ENCODE data around the gene MXD1. TPM values are rescaled to one million over a fixed set of nuclear protein-coding genes. Genes with fewer than 3 reads are reported as not detected.

Gene MXD1
- total RNA-seq, 1 experiment from 2014 or later = 13.3 TPM

DNA sequence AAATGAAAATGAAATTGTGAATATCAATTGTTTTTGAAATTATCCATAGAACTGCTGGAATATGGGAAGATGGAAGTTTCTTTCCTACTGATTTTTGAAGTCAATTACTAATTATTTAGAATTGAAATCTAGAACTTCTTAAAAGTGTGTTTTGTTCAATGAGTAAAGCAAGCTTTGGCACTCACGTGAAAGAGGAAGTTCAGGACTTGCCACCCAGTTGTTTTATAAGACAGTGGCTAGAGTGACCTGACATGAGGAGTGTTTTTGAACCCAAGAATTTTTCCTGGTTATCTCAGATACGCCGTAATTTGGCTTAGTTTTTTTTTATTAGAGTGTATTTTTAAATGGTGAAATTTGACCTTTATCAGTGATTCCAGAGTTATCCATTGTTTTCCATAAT, 3.5 kb downstream of the MXD1 start:
- Mint-ChIP-seq H3K9me3 (ENCODE audit: low read depth, unreplicated experiment) (no peaks in the 10 kb centered on the region), H3K27ac (ENCODE audit: unreplicated experiment) (peak overlapping the region; percentile 93), H3K27me3 (ENCODE audit: unreplicated experiment) (no peaks in the 10 kb centered on the region), H3K4me1 (ENCODE audit: low read depth, unreplicated experiment) (peaks cover 18% of the 10 kb centered on the region), H3K36me3 (ENCODE audit: insufficient read depth, unreplicated experiment) (peaks cover 55% of the 10 kb centered on the region), H3K4me3 (ENCODE audit: low read depth, unreplicated experiment) (peak overlapping the region; percentile 76)
- TF ChIP-seq, protein P1, sequence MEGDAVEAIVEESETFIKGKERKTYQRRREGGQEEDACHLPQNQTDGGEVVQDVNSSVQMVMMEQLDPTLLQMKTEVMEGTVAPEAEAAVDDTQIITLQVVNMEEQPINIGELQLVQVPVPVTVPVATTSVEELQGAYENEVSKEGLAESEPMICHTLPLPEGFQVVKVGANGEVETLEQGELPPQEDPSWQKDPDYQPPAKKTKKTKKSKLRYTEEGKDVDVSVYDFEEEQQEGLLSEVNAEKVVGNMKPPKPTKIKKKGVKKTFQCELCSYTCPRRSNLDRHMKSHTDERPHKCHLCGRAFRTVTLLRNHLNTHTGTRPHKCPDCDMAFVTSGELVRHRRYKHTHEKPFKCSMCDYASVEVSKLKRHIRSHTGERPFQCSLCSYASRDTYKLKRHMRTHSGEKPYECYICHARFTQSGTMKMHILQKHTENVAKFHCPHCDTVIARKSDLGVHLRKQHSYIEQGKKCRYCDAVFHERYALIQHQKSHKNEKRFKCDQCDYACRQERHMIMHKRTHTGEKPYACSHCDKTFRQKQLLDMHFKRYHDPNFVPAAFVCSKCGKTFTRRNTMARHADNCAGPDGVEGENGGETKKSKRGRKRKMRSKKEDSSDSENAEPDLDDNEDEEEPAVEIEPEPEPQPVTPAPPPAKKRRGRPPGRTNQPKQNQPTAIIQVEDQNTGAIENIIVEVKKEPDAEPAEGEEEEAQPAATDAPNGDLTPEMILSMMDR (IDR thresholded peaks at IDR 0.05; ENCODE audit: unreplicated experiment) = no peak
- DNase-seq = no peak
- intact Hi-C loops (cut with micrococcal nuclease; ENCODE audit: unreplicated experiment) = no loop called here
- BruUV-seq (replicated peaks) = no TSS peak
- CTCF ChIA-PET = interaction anchor here (0.7 to 1.0 kb wide), 2 partner anchors 153 to 194 kb away, joined by 3 read pairs; no protein-coding TSS in a partner anchor

DNA sequence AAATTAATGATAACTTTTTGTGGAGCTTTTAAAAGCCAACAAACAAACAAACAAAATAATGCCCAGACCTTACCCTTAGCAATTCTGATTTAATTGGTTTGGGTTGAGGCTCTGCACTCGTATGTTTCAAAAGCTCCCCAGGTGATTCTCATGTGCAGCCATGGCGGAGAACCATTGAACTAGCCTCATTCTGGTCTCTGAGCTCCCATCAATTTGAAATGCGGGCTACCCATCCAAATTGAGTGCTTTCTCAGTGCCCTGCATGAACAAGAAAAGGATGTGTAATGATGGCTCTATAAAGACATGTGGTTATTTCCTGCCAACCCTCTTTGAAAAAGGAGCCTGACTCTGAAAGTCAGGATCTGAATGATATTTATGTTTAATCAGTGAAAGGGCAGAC, 8.2 kb downstream of the MXD1 start:
- peaks cover 2% of the 10 kb centered on the region for H3K4me1 Mint-ChIP-seq (ENCODE audit: low read depth, unreplicated experiment)
- no TSS peak for BruUV-seq (replicated peaks)

DNA sequence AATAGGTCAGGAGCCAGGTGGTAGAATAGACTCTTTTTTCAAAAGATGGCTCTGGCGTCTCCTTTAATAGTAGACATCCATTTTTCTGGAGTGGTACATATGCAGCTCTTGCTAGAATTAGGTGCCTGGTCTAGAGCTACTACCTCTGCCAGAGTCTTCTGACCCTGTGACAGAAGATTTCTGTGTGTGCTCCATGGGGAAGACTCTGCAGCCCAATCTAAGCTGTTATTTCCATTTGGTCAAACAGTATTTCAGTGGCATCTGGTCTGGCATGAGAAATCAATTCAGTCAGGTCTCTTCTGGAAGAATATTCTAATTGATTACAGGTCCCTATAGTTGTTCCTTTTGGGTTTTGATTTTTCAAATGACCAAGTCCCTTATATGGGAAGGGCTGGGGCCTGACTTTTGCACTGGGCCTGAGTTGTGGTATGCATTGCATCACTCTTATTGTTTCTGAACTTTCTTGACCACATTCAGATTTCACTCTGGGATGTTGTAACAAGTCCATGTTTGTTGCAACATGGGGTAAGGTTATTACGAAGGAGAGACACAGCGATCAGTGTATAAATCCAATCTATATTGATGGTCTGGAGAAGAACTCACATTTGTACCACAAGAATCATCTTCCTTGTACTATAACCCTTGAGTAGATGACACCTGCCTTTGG, 12.1 kb downstream of the MXD1 start:
- BruUV-seq (replicated peaks) = no TSS peak
- intact Hi-C loops (cut with micrococcal nuclease; ENCODE audit: unreplicated experiment) = no loop called here
- no peak for DNase-seq
- Mint-ChIP-seq H3K27ac (ENCODE audit: unreplicated experiment) (no peak overlapping the region), H3K4me1 (ENCODE audit: low read depth, unreplicated experiment) (peaks cover 13% of the 10 kb centered on the region), H3K27me3 (ENCODE audit: unreplicated experiment) (no peaks in the 10 kb centered on the region), H3K4me3 (ENCODE audit: low read depth, unreplicated experiment) (no peak overlapping the region), H3K36me3 (ENCODE audit: insufficient read depth, unreplicated experiment) (no peaks in the 10 kb centered on the region), H3K9me3 (ENCODE audit: low read depth, unreplicated experiment) (no peaks in the 10 kb centered on the region)
- CTCF ChIA-PET = no interaction called here
- TF ChIP-seq, protein P1 (IDR thresholded peaks at IDR 0.05; ENCODE audit: unreplicated experiment) = no peak

More for the DNA sequence above, 8.2 kb downstream of the MXD1 start:
- H3K36me3 Mint-ChIP-seq (ENCODE audit: insufficient read depth, unreplicated experiment) = peaks cover 13% of the 10 kb centered on the region
- CTCF ChIA-PET = no interaction called here
- H3K4me3 Mint-ChIP-seq (ENCODE audit: low read depth, unreplicated experiment) = no peak overlapping the region
- H3K9me3 Mint-ChIP-seq (ENCODE audit: low read depth, unreplicated experiment) = no peaks in the 10 kb centered on the region
- DNase-seq = no peak
- TF ChIP-seq, protein P1 (IDR thresholded peaks at IDR 0.05; ENCODE audit: unreplicated experiment) = no peak
- no peaks in the 10 kb centered on the region for H3K27me3 Mint-ChIP-seq (ENCODE audit: unreplicated experiment)
- intact Hi-C loops (cut with micrococcal nuclease; ENCODE audit: unreplicated experiment) = no loop called here
- H3K27ac Mint-ChIP-seq (ENCODE audit: unreplicated experiment) = no peak overlapping the region

DNA sequence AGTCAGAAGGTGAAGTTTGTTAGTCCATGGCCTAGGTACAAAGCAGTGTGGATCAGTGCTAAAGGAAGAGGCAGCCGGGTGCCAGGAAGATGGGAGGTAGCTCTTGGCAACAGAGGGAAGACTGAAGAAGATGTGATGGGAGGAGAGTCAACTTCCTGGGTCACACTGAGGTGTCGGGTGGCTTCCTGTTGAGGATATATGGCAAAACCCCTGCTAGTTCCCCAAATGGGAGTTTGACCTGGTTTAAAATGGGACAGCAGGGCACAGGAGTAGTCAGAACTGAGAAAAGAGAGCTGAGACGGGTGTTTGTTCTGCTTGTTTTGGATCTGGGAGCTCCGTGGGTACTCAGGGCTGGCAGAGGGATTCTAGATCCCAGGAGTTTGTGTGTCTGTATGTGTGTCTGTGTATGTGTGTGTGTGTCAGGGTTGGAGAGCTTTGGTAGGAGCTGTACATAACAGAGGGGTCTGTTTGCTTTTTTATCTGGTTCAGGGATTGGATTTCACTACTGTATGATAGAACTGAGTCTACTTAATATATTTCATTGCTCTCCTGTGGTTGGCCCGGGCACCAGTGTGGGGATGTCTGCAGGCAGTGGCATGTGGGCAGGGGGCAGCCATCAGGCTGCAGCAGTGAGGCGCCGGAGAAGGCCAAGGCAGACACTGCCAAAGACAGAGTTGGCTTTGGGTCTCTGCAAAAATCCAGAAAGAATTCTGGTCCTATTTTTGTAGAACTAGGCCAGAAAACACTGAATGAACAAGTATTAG, 17.1 kb downstream of the MXD1 start:
- H3K36me3 Mint-ChIP-seq (ENCODE audit: insufficient read depth, unreplicated experiment) = peaks cover 13% of the 10 kb centered on the region
- CTCF ChIA-PET = interaction anchor here (0.5 to 1.0 kb wide), 2 partner anchors 33 to 139 kb away, joined by 3 read pairs; no protein-coding TSS in a partner anchor
- TF ChIP-seq, protein P1 (IDR thresholded peaks at IDR 0.05; ENCODE audit: unreplicated experiment) = no peak
- H3K9me3 Mint-ChIP-seq (ENCODE audit: low read depth, unreplicated experiment) = no peaks in the 10 kb centered on the region
- H3K4me3 Mint-ChIP-seq (ENCODE audit: low read depth, unreplicated experiment) = no peak overlapping the region
- intact Hi-C loops (cut with micrococcal nuclease; ENCODE audit: unreplicated experiment) = loop anchor here (5.0 kb wide), 1 partner anchor 140 kb away; no protein-coding TSS in a partner anchor
- H3K27me3 Mint-ChIP-seq (ENCODE audit: unreplicated experiment) = no peaks in the 10 kb centered on the region
- DNase-seq = no peak
- no TSS peak for BruUV-seq (replicated peaks)
- peaks cover 43% of the 10 kb centered on the region for H3K4me1 Mint-ChIP-seq (ENCODE audit: low read depth, unreplicated experiment)
- peak overlapping the region; percentile 8 for H3K27ac Mint-ChIP-seq (ENCODE audit: unreplicated experiment)

All from Calu3 (cell line).